HCT116 (cell line): ENCODE data around the gene TNXB. TPM values are rescaled to one million over a fixed set of nuclear protein-coding genes. Genes with fewer than 3 reads are reported as not detected.
"Not testable (repeated sequence)": the region's sequence is repeated elsewhere in the genome, so short reads cannot be mapped to it uniquely, and the experiment has no call there.

Source experiments
- ATAC-seq: fragments of 200-7000 bp; cut with Tn5 transposase; 2 replicates; pipeline ENCODE4 v1.9.1; 2020; ENCODE audit warnings: mild to moderate bottlenecking, moderate library complexity
- BruUV-seq: library from RNA; stranded (reverse); fragments of 400-500 nt; replicated peaks from 2 replicates; lab custom pipeline; 2021; lab: Mats Ljungman, UMichigan
- CTCF ChIA-PET: fragments of 300-600 bp; sonication (Branson Sonifier 250); formaldehyde crosslinking; loops from one replicate; lab custom pipeline; 2021; ENCODE audit warnings: antibody characterized with exemption; lab: Charles Lee
- POLR2A ChIA-PET: fragments of 300-600, 350-600 bp; sonication (Branson Sonifier 250); formaldehyde crosslinking; loops from one replicate; lab custom pipeline; 2021; ENCODE audit warnings: antibody characterized with exemption; lab: Charles Lee
- RAD21 ChIA-PET, 2 experiments: fragments of 300-600 bp; sonication (Branson Sonifier 250); formaldehyde crosslinking; loops; one replicate each; lab custom pipeline; 2023; ENCODE audit warnings: low total read pairs in 2 of 2; ENCODE audit not compliant: uncharacterized antibody in 2 of 2, unreplicated experiment in 2 of 2, low non-redundant PET in 1 of 2; lab: Charles Lee
- DNase-seq: peaks from one replicate; pipeline ENCODE4 v3.0.0-alpha.2; 2010; ENCODE audit warnings: low read depth, low spot score
- H2AFZ ChIP-seq: fragments of 200-600 bp; shearing (Covaris generic), sonication (generic); 2 replicates; pipeline ENCODE4 v1.6.1; 2017; ENCODE audit warnings: low read depth, mixed run types, mixed read lengths, antibody characterized with exemption, low read length; ENCODE audit not compliant: poor library complexity, severe bottlenecking
- H3K27ac ChIP-seq: 2 replicates; pipeline ENCODE4 v1.5.1; 2012; ENCODE audit warnings: low read depth, low read length
- H3K27me3 ChIP-seq: fragments of 200-600 bp; sonication (generic); 2 replicates; pipeline ENCODE4 v1.6.1; 2016; ENCODE audit warnings: mixed run types, low read length, mixed read lengths; ENCODE audit not compliant: insufficient read depth
- H3K36me3 ChIP-seq, 2 experiments: fragments of 200-500 bp in 1 of 2; fragments of 200-600 bp in 1 of 2; sonication (Bioruptor generic) in 1 of 2; sonication (generic) in 1 of 2; 2 replicates each; pipeline versions ENCODE4 v1.5.1 to v1.6.1; 2014 to 2016; ENCODE audit warnings: low read length in 2 of 2, inconsistent platforms in 1 of 2, mixed read lengths in 1 of 2, mixed run types in 1 of 2; ENCODE audit not compliant: insufficient read depth in 2 of 2, control insufficient read depth in 1 of 2
- H3K4me1 ChIP-seq, 2 experiments: fragments of 200-600 bp in 1 of 2; sonication (generic) in 1 of 2; 2 replicates each; pipeline versions ENCODE4 v1.5.1 to v1.6.1; 2012 to 2017; ENCODE audit warnings: low read length in 2 of 2, inconsistent platforms in 1 of 2, mild to moderate bottlenecking in 1 of 2, mixed read lengths in 1 of 2, mixed run types in 1 of 2, moderate library complexity in 1 of 2; ENCODE audit not compliant: insufficient read depth in 2 of 2, control insufficient read depth in 1 of 2
- H3K4me2 ChIP-seq: fragments of 200-600 bp; sonication (generic); 2 replicates; pipeline ENCODE4 v1.6.1; 2017; ENCODE audit warnings: mixed run types, low read length, mixed read lengths
- H3K4me3 ChIP-seq, 2 experiments: fragments of 200-600 bp in 1 of 2; sonication (generic) in 1 of 2; replicated peaks in 1 of 2; 2 replicates each; pipeline ENCODE4 v1.5.1; 2011 to 2016; ENCODE audit warnings: low read length in 2 of 2, control low read depth in 1 of 2, low read depth in 1 of 2, mild to moderate bottlenecking in 1 of 2, mixed read lengths in 1 of 2, mixed run types in 1 of 2
- H3K79me2 ChIP-seq: fragments of 200-600 bp; sonication (generic); 2 replicates; pipeline ENCODE4 v1.6.1; 2017; ENCODE audit warnings: mild to moderate bottlenecking, mixed run types, low read length, moderate library complexity, mixed read lengths; ENCODE audit not compliant: insufficient read depth
- H3K9ac ChIP-seq: fragments of 200-600 bp; sonication (generic); 2 replicates; pipeline ENCODE4 v1.6.1; 2016; ENCODE audit warnings: low read length, mixed read lengths
- H3K9me2 ChIP-seq: fragments of 200-600 bp; sonication (generic), shearing (Covaris generic); 2 replicates; pipeline ENCODE4 v1.6.1; 2017; ENCODE audit warnings: mixed run types, mild to moderate bottlenecking, moderate library complexity; ENCODE audit not compliant: insufficient read depth
- H3K9me3 ChIP-seq, 2 experiments: fragments of 200-500 bp in 1 of 2; fragments of 200-600 bp in 1 of 2; sonication (Bioruptor generic) in 1 of 2; sonication (generic) in 1 of 2; 2 replicates each; pipeline ENCODE4 v1.6.1; 2014 to 2017; ENCODE audit warnings: low read length in 2 of 2, mixed read lengths in 2 of 2, inconsistent platforms in 1 of 2, low read depth in 1 of 2, mild to moderate bottlenecking in 1 of 2, mixed run types in 1 of 2, moderate library complexity in 1 of 2; ENCODE audit not compliant: control insufficient read depth in 1 of 2, insufficient read depth in 1 of 2
- H4K20me1 ChIP-seq: fragments of 200-600 bp; sonication (generic), shearing (Covaris generic); 2 replicates; pipeline ENCODE4 v1.6.1; 2017; ENCODE audit warnings: mixed run types, mild to moderate bottlenecking, moderate library complexity; ENCODE audit not compliant: insufficient read depth
- CEBPB ChIP-seq: IDR thresholded peaks from 2 replicates; pipeline ENCODE4 v1.6.1; 2012; ENCODE audit warnings: low read depth
- EGR1 ChIP-seq: IDR thresholded peaks from 2 replicates; pipeline ENCODE4 v1.6.1; 2012; ENCODE audit warnings: low read depth
- ELF1 ChIP-seq: IDR thresholded peaks from 2 replicates; pipeline ENCODE4 v1.6.1; 2012; ENCODE audit warnings: low read depth, borderline replicate concordance
- EZH2phosphoT487 ChIP-seq: fragments of 200-600 bp; IDR thresholded peaks from 2 replicates; pipeline ENCODE4 v1.6.1; 2018; ENCODE audit warnings: antibody characterized with exemption, borderline replicate concordance
- FOSL1 ChIP-seq: IDR thresholded peaks from 2 replicates; pipeline ENCODE4 v1.6.1; 2012; ENCODE audit warnings: low read depth
- JUND ChIP-seq: IDR thresholded peaks from 2 replicates; pipeline ENCODE4 v1.6.1; 2012
- RAD21 ChIP-seq: IDR thresholded peaks from 2 replicates; pipeline ENCODE4 v1.6.1; 2012; ENCODE audit warnings: low read depth, mild to moderate bottlenecking
- TCF7L2 ChIP-seq: IDR thresholded peaks from 2 replicates; pipeline ENCODE4 v1.7.0; 2011; ENCODE audit warnings: borderline replicate concordance, inconsistent platforms; ENCODE audit not compliant: insufficient read depth, insufficient read length; ENCODE audit errors: extremely low read depth
- YY1 ChIP-seq: IDR thresholded peaks from 2 replicates; pipeline ENCODE4 v1.6.1; 2011; ENCODE audit warnings: low read length, low read depth, moderate library complexity, mild to moderate bottlenecking; ENCODE audit not compliant: insufficient replicate concordance; ENCODE audit errors: extremely low read depth
- ZBTB33 ChIP-seq: IDR thresholded peaks from 2 replicates; pipeline ENCODE4 v1.6.1; 2011; ENCODE audit warnings: mild to moderate bottlenecking, low read length, moderate library complexity; ENCODE audit not compliant: insufficient replicate concordance; ENCODE audit errors: extremely low read depth
- ZFX ChIP-seq: fragments of 450-650 bp; IDR thresholded peaks from 2 replicates; pipeline ENCODE4 v1.6.1; 2017
- ZNF274 ChIP-seq: fragments of 200-500 bp; sonication (Bioruptor generic); IDR thresholded peaks from 2 replicates; pipeline ENCODE4 v1.6.1; 2014; ENCODE audit warnings: mild to moderate bottlenecking, low read depth, low read length, inconsistent platforms
- intact Hi-C: fragments of 100-400 bp; cut with micrococcal nuclease; formaldehyde crosslinking; loops from 2 replicates; pipeline ENCODE4 v1.10.0; 2022
- total RNA-seq: library from RNA; stranded (reverse); gene quantifications from one replicate; pipeline ENCODE4 v1.2.1, GENCODE V29; 2021; ENCODE audit not compliant: unreplicated experiment
- TF ChIP-seq, protein P1 (sequence below): IDR thresholded peaks from 2 replicates; pipeline ENCODE4 v1.6.1; 2012
- TF ChIP-seq, protein P2 (sequence below): IDR thresholded peaks from 2 replicates; pipeline ENCODE4 v1.6.1; 2012; ENCODE audit warnings: low read depth
- TF ChIP-seq, protein P3 (sequence below): IDR thresholded peaks from 2 replicates; pipeline ENCODE4 v1.6.1; 2012

Gene TNXB
- total RNA-seq, 1 experiment from 2014 or later = 8.5 TPM

DNA sequence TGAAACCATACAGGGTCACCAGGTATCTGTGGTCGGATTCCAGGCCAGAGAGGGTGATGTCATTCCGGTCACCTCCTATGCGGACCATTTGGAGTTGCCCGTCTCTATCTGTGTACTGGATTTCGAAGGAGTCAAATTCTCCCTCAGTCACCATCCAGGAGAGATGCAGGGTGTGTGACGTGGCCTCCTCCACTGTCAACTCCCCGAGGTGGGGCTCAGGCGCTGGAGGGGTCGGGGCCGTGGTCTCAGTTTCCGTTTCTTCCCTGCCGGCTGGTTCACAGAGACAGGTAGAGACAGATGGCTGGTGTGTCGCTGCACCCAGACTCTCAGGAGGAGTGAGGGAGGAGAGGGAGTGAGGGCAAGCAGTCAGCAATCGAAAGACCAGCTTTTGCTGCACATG is 40.3 kb downstream of the TNXB start:
- Histone ChIP-seq H3K4me2 (no peak overlapping the region), H3K79me2 (no peaks in the 10 kb centered on the region), H3K9me3 (no peaks in the 10 kb centered on the region), H2AFZ (no peak overlapping the region), H4K20me1 (no peaks in the 10 kb centered on the region), H3K4me1 (peaks cover 2 to 9% of the 10 kb centered on the region in 2 experiments; a peak in 2 of 4 replicates), H3K36me3 (no peaks in the 10 kb centered on the region), H3K9me2 (no peaks in the 10 kb centered on the region), H3K27me3 (no peaks in the 10 kb centered on the region), H3K27ac (no peak overlapping the region), H3K4me3 (no peak overlapping the region), H3K9ac (no peak overlapping the region)
- ChIA-PET POLR2A (no interaction called here), RAD21 (no interaction called here), CTCF (no interaction called here)
- intact Hi-C loops = no loop called here
- TF ChIP-seq, protein P1, sequence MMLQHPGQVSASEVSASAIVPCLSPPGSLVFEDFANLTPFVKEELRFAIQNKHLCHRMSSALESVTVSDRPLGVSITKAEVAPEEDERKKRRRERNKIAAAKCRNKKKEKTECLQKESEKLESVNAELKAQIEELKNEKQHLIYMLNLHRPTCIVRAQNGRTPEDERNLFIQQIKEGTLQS = no peak
- TF ChIP-seq ELF1 (no peak), EGR1 (no peak), YY1 (no peak), TCF7L2 (no peak), CEBPB (no peak), JUND (no peak), FOSL1 (no peak), ZNF274 (no peak), ZFX (no peak), RAD21 (no peak), ZBTB33 (no peak), EZH2phosphoT487 (no peak)
- TF ChIP-seq, protein P2, sequence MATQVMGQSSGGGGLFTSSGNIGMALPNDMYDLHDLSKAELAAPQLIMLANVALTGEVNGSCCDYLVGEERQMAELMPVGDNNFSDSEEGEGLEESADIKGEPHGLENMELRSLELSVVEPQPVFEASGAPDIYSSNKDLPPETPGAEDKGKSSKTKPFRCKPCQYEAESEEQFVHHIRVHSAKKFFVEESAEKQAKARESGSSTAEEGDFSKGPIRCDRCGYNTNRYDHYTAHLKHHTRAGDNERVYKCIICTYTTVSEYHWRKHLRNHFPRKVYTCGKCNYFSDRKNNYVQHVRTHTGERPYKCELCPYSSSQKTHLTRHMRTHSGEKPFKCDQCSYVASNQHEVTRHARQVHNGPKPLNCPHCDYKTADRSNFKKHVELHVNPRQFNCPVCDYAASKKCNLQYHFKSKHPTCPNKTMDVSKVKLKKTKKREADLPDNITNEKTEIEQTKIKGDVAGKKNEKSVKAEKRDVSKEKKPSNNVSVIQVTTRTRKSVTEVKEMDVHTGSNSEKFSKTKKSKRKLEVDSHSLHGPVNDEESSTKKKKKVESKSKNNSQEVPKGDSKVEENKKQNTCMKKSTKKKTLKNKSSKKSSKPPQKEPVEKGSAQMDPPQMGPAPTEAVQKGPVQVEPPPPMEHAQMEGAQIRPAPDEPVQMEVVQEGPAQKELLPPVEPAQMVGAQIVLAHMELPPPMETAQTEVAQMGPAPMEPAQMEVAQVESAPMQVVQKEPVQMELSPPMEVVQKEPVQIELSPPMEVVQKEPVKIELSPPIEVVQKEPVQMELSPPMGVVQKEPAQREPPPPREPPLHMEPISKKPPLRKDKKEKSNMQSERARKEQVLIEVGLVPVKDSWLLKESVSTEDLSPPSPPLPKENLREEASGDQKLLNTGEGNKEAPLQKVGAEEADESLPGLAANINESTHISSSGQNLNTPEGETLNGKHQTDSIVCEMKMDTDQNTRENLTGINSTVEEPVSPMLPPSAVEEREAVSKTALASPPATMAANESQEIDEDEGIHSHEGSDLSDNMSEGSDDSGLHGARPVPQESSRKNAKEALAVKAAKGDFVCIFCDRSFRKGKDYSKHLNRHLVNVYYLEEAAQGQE = no peak
- TF ChIP-seq, protein P3, sequence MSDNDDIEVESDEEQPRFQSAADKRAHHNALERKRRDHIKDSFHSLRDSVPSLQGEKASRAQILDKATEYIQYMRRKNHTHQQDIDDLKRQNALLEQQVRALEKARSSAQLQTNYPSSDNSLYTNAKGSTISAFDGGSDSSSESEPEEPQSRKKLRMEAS = no peak
- DNase-seq (no peak), ATAC-seq (no peak)
- no TSS peak for BruUV-seq

GRCh38 chr6:32068315-32068714 is 40.8 kb downstream of the TNXB start:
- H3K27ac ChIP-seq, BruUV-seq, H3K9me3 ChIP-seq, ATAC-seq, H3K4me1 ChIP-seq, H3K9ac ChIP-seq, H3K9me2 ChIP-seq, CTCF ChIA-PET, H3K36me3 ChIP-seq, H4K20me1 ChIP-seq, H3K27me3 ChIP-seq, H3K79me2 ChIP-seq, H2AFZ ChIP-seq, DNase-seq, H3K4me3 ChIP-seq, intact Hi-C loops, RAD21 ChIA-PET, H3K4me2 ChIP-seq, POLR2A ChIA-PET: not testable (repeated sequence)
